Activated CD8-positive, alpha-beta memory T cell treated with anti-CD3 and anti-CD28 coated beads, Interleukin-2, amount 10 ng/mL, durations not matched to agents 7 days and 5 days (primary cell): ENCODE data around the gene SLC7A9. TPM values are rescaled to one million over a fixed set of nuclear protein-coding genes. Genes with fewer than 3 reads are reported as not detected.
"Not testable (repeated sequence)": the region's sequence is repeated elsewhere in the genome, so short reads cannot be mapped to it uniquely, and the experiment has no call there.

ENCODE experiments used
- ATAC-seq: fragments of 150-1000 bp; cut with Tn5 transposase; one replicate; pipeline ENCODE4 v1.10.0; 2021; ENCODE audit warnings: moderate library complexity
- CTCF ChIA-PET: fragments of 350-600 bp; sonication (Branson Sonifier 250); formaldehyde crosslinking; loops from one replicate; lab custom pipeline; 2021; ENCODE audit warnings: antibody characterized with exemption; lab: Charles Lee
- DNase-seq: peaks from one replicate; pipeline ENCODE4 v3.0.0-alpha.2; 2020
- H3K27ac Mint-ChIP-seq: one replicate; pipeline ENCODE4 v1.8.0; 2021; ENCODE audit warnings: mild to moderate bottlenecking, mixed read lengths
- H3K27me3 Mint-ChIP-seq: one replicate; pipeline ENCODE4 v1.8.0; 2021; ENCODE audit warnings: mixed read lengths
- H3K36me3 Mint-ChIP-seq: one replicate; pipeline ENCODE4 v1.8.0; 2021; ENCODE audit warnings: mild to moderate bottlenecking, mixed read lengths
- H3K4me1 Mint-ChIP-seq: one replicate; pipeline ENCODE4 v1.8.0; 2021; ENCODE audit warnings: mixed read lengths
- H3K4me3 Mint-ChIP-seq: one replicate; pipeline ENCODE4 v1.8.0; 2021; ENCODE audit warnings: mild to moderate bottlenecking, moderate library complexity, mixed read lengths
- H3K9me3 Mint-ChIP-seq: one replicate; pipeline ENCODE4 v1.8.0; 2022; ENCODE audit warnings: low read depth, mixed read lengths
- total RNA-seq, 2 experiments: library from RNA; stranded (reverse); gene quantifications; one replicate each; pipeline ENCODE4 v1.2.3, GENCODE V29; 2021

Gene SLC7A9
- total RNA-seq, 2 experiments from 2014 or later = 0.16 TPM; not detected in 1

DNA sequence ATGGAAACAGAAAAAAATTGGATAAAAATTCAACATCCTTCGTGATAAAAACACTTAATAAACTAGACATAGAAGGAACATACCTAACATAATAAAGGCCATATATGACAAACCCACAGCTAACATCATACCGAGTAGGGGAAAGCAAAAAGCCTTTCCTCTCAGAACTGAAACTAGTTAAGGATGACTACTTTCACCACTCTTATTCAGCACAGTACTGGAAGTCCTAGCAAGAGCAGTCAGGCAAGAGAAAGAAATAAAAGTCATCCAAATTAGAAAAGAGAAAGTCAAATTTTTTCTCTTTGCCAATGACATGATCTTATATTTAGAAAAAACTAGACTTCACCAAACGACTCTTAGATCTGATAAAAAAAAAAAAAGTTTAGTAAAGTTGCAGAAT is 25.8 kb upstream of the SLC7A9 start:
- Mint-ChIP-seq H3K36me3 (peaks cover 41% of the 10 kb centered on the region), H3K27ac (no peak overlapping the region), H3K9me3 (peaks cover 8% of the 10 kb centered on the region), H3K4me3 (no peak overlapping the region), H3K4me1 (peaks cover 5% of the 10 kb centered on the region), H3K27me3 (no peaks in the 10 kb centered on the region)
- DNase-seq (no peak), ATAC-seq (no peak)
- CTCF ChIA-PET = no interaction called here

DNA sequence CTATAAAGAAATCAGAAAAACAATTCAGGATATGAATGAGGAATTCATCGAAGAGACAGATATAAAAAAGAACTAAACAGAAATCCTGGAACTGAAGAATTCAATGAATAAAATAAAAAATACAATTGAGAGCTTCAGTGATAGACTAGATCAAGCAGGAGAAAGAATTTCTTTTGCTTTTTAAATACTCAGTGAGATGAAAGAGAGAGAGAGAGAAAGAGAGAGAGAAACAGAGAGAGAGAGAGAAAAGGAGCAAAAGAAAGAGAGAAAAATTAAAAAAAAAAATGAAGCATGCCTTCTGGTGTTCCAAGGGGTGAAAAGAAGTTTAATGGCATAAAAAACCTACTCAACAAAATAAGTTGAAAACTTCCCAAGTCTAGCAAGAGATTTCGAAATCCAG is 22.0 kb upstream of the SLC7A9 start:
- H3K9me3 Mint-ChIP-seq = peaks cover 8% of the 10 kb centered on the region
- peaks cover 33% of the 10 kb centered on the region for H3K36me3 Mint-ChIP-seq
- peaks cover 5% of the 10 kb centered on the region for H3K4me1 Mint-ChIP-seq
- H3K4me3 Mint-ChIP-seq = no peak overlapping the region
- ATAC-seq = no peak
- CTCF ChIA-PET = no interaction called here
- no peak for DNase-seq
- no peaks in the 10 kb centered on the region for H3K27me3 Mint-ChIP-seq
- H3K27ac Mint-ChIP-seq = no peak overlapping the region

DNA sequence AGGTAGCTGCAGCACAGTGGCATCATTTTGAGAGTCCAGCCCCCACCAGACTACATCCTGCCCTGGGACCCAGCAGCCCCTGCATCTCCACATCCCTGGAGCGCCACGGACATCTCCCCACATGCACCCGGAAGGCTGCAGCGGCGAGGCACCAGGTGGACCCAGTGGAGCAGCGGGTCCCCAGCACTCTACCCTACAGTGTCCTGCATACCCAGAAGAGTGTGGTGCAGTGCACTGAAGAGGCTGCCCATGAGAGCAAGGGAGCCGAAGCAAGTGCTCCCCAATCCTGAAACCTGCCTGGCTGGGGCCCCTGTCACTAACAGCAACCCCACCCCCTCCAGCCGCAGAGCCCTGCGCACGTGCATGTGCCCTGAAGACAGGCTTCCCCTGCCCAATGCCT is 21.3 kb upstream of the SLC7A9 start:
- no peaks in the 10 kb centered on the region for H3K27me3 Mint-ChIP-seq
- H3K9me3 Mint-ChIP-seq = peaks cover 8% of the 10 kb centered on the region
- H3K36me3 Mint-ChIP-seq = peaks cover 32% of the 10 kb centered on the region
- H3K27ac Mint-ChIP-seq = no peak overlapping the region
- ATAC-seq (no peak), DNase-seq (no peak)
- peaks cover 5% of the 10 kb centered on the region for H3K4me1 Mint-ChIP-seq
- CTCF ChIA-PET = no interaction called here
- no peak overlapping the region for H3K4me3 Mint-ChIP-seq

DNA sequence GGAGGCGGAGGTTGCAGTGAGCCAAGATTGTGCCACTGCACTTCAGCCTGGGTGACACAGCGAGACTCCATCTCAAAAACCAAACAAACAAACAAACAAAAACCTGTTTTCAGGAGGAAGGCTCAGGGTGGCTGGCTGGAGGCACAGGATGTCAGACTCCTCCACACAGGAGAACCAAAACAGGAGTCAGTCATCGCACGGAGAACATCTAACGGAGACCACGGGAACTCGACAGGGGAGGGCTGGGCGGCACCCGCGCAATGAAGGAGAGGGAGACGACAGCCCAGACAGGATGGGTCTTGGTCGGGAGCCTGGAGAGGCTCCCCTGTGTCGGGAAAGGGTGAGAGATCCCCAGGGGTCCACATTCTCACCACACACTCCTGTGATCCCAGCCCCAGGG is 20.8 kb upstream of the SLC7A9 start:
- peaks cover 32% of the 10 kb centered on the region for H3K36me3 Mint-ChIP-seq
- CTCF ChIA-PET = no interaction called here
- H3K4me1 Mint-ChIP-seq = peaks cover 4% of the 10 kb centered on the region
- ATAC-seq = no peak
- H3K27me3 Mint-ChIP-seq = no peaks in the 10 kb centered on the region
- no peak overlapping the region for H3K27ac Mint-ChIP-seq
- no peak for DNase-seq
- H3K4me3 Mint-ChIP-seq = no peak overlapping the region
- H3K9me3 Mint-ChIP-seq = peaks cover 8% of the 10 kb centered on the region

DNA sequence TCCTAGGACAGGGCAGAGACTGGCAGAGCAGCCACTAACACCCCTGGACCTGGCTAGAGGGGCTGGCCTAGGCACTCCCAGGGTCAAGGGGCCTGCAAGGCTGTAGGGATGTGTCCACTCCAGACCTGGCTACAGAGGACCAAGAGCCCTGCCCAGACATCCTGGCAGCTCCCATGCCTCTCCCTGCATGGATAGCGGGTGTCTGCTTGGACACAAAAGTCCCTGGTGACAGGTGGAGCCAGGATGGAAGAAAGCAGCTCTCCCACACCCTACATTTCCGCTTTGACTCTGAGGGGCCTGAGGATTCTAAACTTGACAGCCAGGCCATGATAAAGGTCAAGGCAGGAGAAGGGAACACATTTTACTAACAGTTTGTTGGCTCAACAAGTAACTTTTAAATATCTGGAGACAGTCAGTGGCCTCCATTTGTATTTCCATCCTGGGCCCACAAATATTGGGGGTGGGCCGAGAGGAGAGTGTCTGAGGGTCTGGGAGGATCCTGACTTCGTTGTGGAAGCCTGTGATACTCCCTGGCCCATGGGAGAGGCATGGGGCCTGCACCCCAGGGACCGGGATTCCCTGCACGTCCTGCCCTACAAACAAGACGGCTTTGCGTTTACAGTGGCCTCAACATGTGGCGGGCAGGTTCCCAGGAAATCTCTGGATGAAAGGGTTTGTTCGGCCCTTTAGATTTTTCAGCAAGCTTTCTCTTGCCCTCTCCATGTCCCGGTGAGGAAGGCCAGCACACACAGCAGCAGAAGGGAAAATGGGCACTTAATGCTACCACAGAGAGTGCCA is 19.8 kb upstream of the SLC7A9 start:
- Mint-ChIP-seq H3K4me1 (no peaks in the 10 kb centered on the region), H3K36me3 (peaks cover 28% of the 10 kb centered on the region), H3K4me3 (no peak overlapping the region), H3K27ac (no peak overlapping the region), H3K9me3 (peaks cover 8% of the 10 kb centered on the region), H3K27me3 (no peaks in the 10 kb centered on the region)
- CTCF ChIA-PET = no interaction called here
- ATAC-seq (no peak), DNase-seq (no peak)

DNA sequence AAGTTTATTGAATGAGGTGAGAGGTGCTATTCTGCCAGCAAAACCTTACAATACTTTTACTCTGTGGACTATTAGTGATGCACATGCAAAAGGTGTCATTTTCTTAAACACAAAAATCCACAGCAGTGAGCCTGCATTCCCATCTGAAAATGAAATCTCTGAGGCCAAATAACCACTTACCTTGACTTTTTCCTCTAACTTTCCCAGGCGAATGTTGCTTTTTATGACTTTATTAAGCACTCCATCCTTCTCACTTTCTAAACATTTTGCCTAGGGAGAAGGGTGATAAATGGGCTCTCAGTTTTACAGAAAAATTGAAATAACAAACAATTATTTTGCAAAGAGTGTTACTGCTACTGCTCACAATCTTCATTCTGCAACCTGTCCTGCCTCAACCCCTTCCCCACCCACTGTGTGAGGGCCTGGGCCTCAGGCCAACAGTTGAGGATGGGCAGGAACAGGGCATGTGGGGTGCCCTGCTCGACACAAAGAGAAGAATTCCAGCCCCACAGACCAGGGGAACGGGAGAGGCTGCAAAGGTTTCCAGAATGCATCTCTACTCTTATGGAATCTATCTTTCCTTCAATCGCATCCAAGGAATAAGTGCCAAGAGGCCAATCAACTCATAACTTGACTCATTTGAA is 18.1 kb upstream of the SLC7A9 start:
- ATAC-seq (no peak), DNase-seq (no peak)
- no peak overlapping the region for H3K4me3 Mint-ChIP-seq
- peaks cover 16% of the 10 kb centered on the region for H3K36me3 Mint-ChIP-seq
- H3K27ac Mint-ChIP-seq = no peak overlapping the region
- CTCF ChIA-PET = no interaction called here
- no peaks in the 10 kb centered on the region for H3K4me1 Mint-ChIP-seq
- peaks cover 5% of the 10 kb centered on the region for H3K9me3 Mint-ChIP-seq
- no peaks in the 10 kb centered on the region for H3K27me3 Mint-ChIP-seq

DNA sequence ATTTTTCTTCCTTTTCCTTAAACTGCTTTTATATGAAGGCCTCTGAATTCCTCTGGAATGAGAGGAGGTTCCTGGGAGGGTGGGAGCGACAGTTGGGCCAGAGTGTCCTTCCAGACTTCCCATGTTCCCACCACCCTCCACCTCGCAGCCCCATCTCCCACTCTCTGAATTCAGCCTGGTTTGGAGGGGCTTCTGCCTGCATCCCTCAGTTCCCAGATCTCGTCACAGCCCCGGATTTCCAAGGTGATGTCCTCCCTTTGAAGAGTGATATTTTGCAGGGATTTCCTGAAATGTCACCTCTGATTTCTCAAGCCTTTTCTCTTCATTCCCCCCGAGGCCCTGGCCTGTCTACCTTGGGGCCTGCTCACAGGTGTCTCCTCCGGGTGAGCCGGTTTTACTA is 16.7 kb upstream of the SLC7A9 start:
- CTCF ChIA-PET = no interaction called here
- Mint-ChIP-seq H3K9me3 (no peaks in the 10 kb centered on the region), H3K4me1 (no peaks in the 10 kb centered on the region), H3K4me3 (no peak overlapping the region), H3K27me3 (no peaks in the 10 kb centered on the region), H3K27ac (no peak overlapping the region), H3K36me3 (peaks cover 5% of the 10 kb centered on the region)
- DNase-seq = no peak
- ATAC-seq = no peak

DNA sequence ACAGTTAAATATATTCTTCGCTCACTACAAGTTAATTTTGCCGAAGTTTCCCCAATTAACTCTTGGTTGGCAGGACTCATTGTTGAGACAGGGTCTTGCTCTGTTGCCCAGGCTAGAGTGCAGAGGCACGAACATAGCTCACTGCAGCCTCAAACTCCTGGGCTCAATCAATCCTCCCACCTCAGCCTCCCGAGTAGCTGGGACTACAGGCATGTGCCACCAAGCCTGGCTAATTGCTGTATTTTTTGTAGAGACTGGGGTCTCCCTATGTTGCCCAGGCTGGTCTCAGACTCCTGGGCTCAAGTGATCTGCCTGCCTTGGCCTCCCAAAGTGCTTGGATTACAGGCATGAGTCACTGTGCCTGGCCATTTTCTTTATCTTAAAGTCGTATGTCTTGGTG is 15.7 kb upstream of the SLC7A9 start:
- not testable (repeated sequence) for H3K9me3 Mint-ChIP-seq, H3K27ac Mint-ChIP-seq, H3K4me1 Mint-ChIP-seq, H3K36me3 Mint-ChIP-seq, ATAC-seq, H3K27me3 Mint-ChIP-seq, DNase-seq, H3K4me3 Mint-ChIP-seq
- CTCF ChIA-PET = interaction anchor here (0.6 kb wide), 1 partner anchor 206 kb away, joined by 4 read pairs; no protein-coding TSS in a partner anchor

DNA sequence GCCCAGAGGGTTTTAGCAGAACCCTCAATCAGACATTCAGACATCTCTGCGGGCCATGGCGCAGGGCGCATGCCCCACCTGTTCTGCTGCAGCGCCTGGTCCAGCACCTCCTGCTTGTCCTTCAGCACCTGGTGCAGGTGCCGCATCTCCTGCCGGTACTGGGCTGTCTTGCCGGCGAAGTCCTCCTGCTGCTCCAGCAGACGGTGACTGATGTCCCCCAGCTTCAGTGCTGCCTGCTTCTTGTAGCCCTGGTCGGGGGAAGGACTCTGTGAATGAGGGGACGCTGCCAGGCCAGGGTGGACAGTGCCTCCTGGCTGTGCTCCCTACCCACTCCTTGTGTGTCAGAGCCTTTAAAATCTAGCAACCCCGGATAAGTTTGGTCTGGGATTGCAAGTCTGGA is 12.2 kb upstream of the SLC7A9 start:
- Mint-ChIP-seq H3K9me3 (no peaks in the 10 kb centered on the region), H3K36me3 (peaks cover 1% of the 10 kb centered on the region), H3K4me3 (no peak overlapping the region), H3K4me1 (no peaks in the 10 kb centered on the region), H3K27ac (no peak overlapping the region), H3K27me3 (no peaks in the 10 kb centered on the region)
- DNase-seq (no peak), ATAC-seq (no peak)
- CTCF ChIA-PET = no interaction called here

DNA sequence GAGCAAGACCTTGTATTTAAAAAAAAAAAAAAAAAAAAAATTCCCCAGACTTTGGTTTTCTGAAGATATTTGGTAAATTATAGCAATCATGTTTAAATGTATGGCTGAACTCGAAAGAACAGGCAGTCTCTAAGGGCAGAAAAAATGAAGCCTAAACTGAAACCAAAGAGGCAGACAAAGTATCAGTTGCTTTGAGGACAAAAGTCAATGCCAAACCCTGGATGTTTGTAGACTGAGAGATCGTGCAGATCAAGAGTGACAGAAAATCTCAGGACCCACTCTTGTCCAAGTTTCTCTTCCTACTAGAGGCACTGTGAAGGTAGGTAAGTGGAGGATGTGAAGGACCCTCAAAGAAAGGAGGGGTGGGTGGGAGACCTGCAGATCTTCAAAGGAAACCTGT is 11.1 kb upstream of the SLC7A9 start:
- Mint-ChIP-seq H3K27ac (no peak overlapping the region), H3K27me3 (no peaks in the 10 kb centered on the region), H3K4me3 (no peak overlapping the region), H3K36me3 (peaks cover 1% of the 10 kb centered on the region), H3K4me1 (no peaks in the 10 kb centered on the region), H3K9me3 (no peaks in the 10 kb centered on the region)
- no peak for ATAC-seq
- no peak for DNase-seq
- CTCF ChIA-PET = no interaction called here

DNA sequence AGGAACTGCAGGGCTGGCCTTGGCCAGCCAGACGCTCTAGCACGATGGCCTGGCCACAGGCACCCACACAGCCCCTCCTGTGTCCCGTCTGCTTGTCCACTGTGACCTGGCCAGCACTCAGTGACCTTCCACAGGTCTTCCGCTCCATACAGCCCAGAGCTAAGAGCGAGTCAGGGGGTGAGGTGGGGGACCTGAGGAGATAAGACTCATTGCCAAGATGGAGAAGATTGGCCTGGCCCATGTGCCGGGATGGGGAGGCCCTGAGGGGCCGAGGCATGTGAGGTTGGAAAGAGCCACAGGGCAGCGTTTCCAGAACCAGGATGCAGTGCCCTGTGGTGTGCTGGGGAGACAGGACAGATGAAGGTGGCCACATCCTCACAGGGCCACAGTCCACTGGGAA is 10.2 kb upstream of the SLC7A9 start:
- CTCF ChIA-PET = no interaction called here
- no peaks in the 10 kb centered on the region for H3K4me1 Mint-ChIP-seq
- no peak for ATAC-seq

DNA sequence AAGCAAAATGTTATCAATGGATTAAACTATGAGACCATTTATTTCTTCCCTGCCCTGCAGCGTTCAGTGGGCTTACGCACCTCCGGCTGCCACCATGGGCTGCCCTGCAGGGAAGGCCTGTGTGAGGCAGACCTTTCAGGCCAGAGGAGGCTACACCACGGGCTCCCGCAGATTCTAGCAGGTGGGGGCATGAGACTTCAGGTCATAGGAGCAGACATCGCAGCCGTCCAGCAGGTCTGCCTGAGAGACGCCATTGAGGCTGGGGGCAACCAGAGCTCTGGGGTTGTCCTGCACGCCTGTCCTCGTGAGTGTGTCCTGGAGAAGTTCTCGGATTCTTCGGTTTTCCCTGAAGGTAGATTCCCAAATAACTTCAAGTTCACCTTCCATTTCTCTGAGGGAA is 9.4 kb upstream of the SLC7A9 start:
- Mint-ChIP-seq H3K27me3 (no peaks in the 10 kb centered on the region), H3K9me3 (no peaks in the 10 kb centered on the region), H3K36me3 (no peaks in the 10 kb centered on the region), H3K4me1 (peaks cover 3% of the 10 kb centered on the region), H3K27ac (no peak overlapping the region), H3K4me3 (no peak overlapping the region)
- ATAC-seq (no peak), DNase-seq (no peak)
- CTCF ChIA-PET = no interaction called here

More for the DNA sequence above, 10.2 kb upstream of the SLC7A9 start:
- DNase-seq = no peak
- no peak overlapping the region for H3K4me3 Mint-ChIP-seq
- H3K27me3 Mint-ChIP-seq = no peaks in the 10 kb centered on the region
- no peaks in the 10 kb centered on the region for H3K36me3 Mint-ChIP-seq
- H3K27ac Mint-ChIP-seq = no peak overlapping the region
- no peaks in the 10 kb centered on the region for H3K9me3 Mint-ChIP-seq

DNA sequence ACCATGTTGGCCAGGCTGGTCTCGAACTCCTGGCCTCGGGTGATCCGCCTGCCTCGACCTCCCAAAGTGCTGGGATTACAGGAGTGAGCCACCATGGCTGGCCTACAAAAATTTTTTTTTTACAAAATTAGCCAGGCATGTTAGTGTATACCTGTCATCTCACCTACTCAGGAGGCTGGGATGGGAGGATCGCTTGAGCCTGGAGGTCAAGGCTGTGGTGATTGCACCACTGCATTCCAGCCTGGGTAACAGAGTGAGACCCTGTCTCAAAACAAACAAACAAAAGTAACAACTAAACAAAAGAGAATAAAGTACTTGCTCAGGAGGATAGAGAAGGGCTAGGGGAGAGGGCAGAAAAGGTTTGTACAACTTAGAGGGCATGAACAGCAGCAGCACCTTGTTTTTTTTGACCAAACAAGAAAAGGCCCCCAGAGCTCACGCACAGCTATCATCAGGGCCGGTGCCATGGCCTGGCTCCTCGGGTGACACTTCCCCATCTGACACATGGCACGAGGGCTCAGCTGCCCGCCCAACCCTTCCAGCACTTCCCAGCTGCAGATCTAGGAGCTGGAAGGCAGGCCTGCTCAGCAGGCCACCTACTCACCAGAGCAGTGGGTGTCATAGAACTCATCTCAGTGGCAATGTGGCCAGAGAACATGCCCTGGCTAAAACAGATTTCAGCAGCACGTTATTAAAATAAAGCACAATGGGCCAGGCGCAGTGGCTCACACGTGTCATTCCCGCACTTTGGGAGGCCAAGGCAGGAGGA is 8.6 kb upstream of the SLC7A9 start:
- Mint-ChIP-seq H3K36me3 (no peaks in the 10 kb centered on the region), H3K4me3 (no peak overlapping the region), H3K27me3 (no peaks in the 10 kb centered on the region), H3K27ac (no peak overlapping the region), H3K9me3 (no peaks in the 10 kb centered on the region), H3K4me1 (peaks cover 9% of the 10 kb centered on the region)
- ATAC-seq (no peak), DNase-seq (no peak)
- CTCF ChIA-PET = interaction anchor here (0.8 kb wide), 1 partner anchor 54 kb away, joined by 3 read pairs; no protein-coding TSS in a partner anchor
